ENCODE measurements around the gene PLEKHH2. TPM values are rescaled to one million over a fixed set of nuclear protein-coding genes. Genes with fewer than 3 reads are reported as not detected.

Gene PLEKHH2
- total RNA-seq, 1 donor from 2014 or later: 27.5 TPM

GRCh38 chr2:43763091-43763490, 126.0 kb downstream of the PLEKHH2 start:
- TF ChIP-seq POLR2AphosphoS5 (IDR thresholded peaks at IDR 0.05; ENCODE audit: insufficient read depth in 1 of 2, low read depth in 1 of 2) (no peak), CTCF (IDR thresholded peaks at IDR 0.05) (no peak), POLR2A (IDR thresholded peaks at IDR 0.05) (no peak)
- H3K4me1 ChIP-seq: peaks cover 28% of the 10 kb centered on the region
- DNase-seq (ENCODE audit: extremely low spot score in 2 of 2): no peak
- H3K9me3 ChIP-seq: no peaks in the 10 kb centered on the region
- H3K27me3 ChIP-seq: no peaks in the 10 kb centered on the region
- no peaks in the 10 kb centered on the region for H3K36me3 ChIP-seq
- no peak overlapping the region for H3K4me3 ChIP-seq
- H3K27ac ChIP-seq: no peak overlapping the region
- intact Hi-C loops (cut with DNase I): no loop called here

DNA sequence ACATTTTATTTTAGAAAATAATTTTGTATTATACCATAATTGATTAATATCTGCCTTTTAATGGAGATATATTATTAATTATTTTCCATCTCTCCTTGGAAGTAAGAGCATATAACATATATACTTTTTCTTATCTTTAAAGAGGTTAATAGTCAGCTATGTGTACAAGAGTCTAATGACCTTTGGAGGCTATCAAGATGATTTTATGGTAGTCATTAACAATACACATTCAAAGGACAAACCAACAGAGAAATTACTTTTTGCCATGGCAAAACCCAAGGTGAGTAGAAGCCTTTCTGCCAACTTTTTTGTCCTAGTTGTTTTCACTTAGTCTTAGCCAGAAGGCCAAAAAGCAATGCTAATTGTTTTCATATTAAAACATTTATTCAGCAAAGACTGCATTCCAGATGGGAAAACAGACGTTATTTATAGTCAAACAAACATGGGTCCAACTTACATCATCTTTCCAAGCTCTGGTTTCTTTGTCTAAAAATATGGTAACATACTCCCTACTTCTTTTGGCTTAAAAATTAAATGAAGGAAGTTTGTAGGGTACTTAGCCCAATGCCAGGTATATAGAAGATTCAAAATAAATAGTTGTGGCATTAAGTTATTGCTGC, 127.1 kb downstream of the PLEKHH2 start:
- DNase-seq (ENCODE audit: extremely low spot score in 2 of 2): no peak
- H3K27me3 ChIP-seq: no peaks in the 10 kb centered on the region
- H3K36me3 ChIP-seq: no peaks in the 10 kb centered on the region
- H3K27ac ChIP-seq: peak overlapping the region; percentile 69
- H3K9me3 ChIP-seq: no peaks in the 10 kb centered on the region
- peaks cover 17% of the 10 kb centered on the region for H3K4me1 ChIP-seq
- H3K4me3 ChIP-seq: no peak overlapping the region
- intact Hi-C loops (cut with DNase I): no loop called here
- TF ChIP-seq POLR2AphosphoS5 (IDR thresholded peaks at IDR 0.05; ENCODE audit: insufficient read depth in 1 of 2, low read depth in 1 of 2) (no peak), CTCF (IDR thresholded peaks at IDR 0.05) (no peak), POLR2A (IDR thresholded peaks at IDR 0.05) (no peak)

GRCh38 chr2:43766006-43766405, 128.9 kb downstream of the PLEKHH2 start:
- Histone ChIP-seq H3K9me3 (no peaks in the 10 kb centered on the region), H3K4me1 (peaks cover 10% of the 10 kb centered on the region), H3K27me3 (no peaks in the 10 kb centered on the region), H3K4me3 (no peak overlapping the region), H3K36me3 (no peaks in the 10 kb centered on the region), H3K27ac (peak overlapping the region; percentile 69)
- TF ChIP-seq POLR2A (IDR thresholded peaks at IDR 0.05) (no peak), CTCF (IDR thresholded peaks at IDR 0.05) (no peak), POLR2AphosphoS5 (IDR thresholded peaks at IDR 0.05; ENCODE audit: insufficient read depth in 1 of 2, low read depth in 1 of 2) (no peak)
- intact Hi-C loops (cut with DNase I): no loop called here
- DNase-seq (ENCODE audit: extremely low spot score in 2 of 2): no peak

- no peaks in the 10 kb centered on the region for H3K4me1 ChIP-seq
- intact Hi-C loops (cut with DNase I): no loop called here
- TF ChIP-seq CTCF (IDR thresholded peaks at IDR 0.05) (no peak), POLR2AphosphoS5 (IDR thresholded peaks at IDR 0.05; ENCODE audit: insufficient read depth in 1 of 2, low read depth in 1 of 2) (peak; percentile 83 to 90), POLR2A (IDR thresholded peaks at IDR 0.05) (peak in 1 of 2 donors; percentile 14)
Measured at GRCh38 chr2:43773876-43774613, 137.0 kb downstream of the PLEKHH2 start, which contains the start of gene DYNC2LI1. Gene DYNC2LI1 (plus strand): TSS chr2:43774039. CDS start chr2:43774139, 100 bp downstream.

DNA sequence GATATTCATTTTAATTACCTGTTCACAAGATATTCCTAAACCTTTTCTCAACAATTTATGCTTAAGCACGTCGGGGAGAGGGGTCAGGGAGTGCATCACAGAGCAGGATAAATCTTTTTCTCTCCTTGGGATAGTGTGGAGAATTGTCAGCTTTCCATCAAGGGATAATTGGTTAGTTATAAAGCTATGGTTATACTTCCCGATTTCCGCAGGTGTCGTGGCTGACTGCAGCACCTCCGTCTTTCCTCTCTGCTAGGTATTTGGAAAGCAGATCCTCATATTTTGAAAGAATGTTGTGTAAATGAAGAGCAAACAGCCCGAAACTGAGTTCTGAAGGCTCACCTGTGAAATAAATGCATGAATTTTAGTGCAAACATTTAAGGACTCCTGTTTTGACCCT, 137.6 kb downstream of the PLEKHH2 start:
- Histone ChIP-seq H3K27me3 (no peaks in the 10 kb centered on the region), H3K4me3 (peak overlapping the region; percentile 73), H3K9me3 (no peaks in the 10 kb centered on the region), H3K36me3 (peaks cover 0 to 10% of the 10 kb centered on the region in 2 donors), H3K4me1 (no peaks in the 10 kb centered on the region), H3K27ac (peak overlapping the region; percentile 78)
- no peak for TF ChIP-seq POLR2AphosphoS5 (IDR thresholded peaks at IDR 0.05; ENCODE audit: insufficient read depth in 1 of 2, low read depth in 1 of 2)
- intact Hi-C loops (cut with DNase I): no loop called here
- DNase-seq (ENCODE audit: extremely low spot score in 2 of 2): no peak

More at GRCh38 chr2:43773876-43774613, 137.0 kb downstream of the PLEKHH2 start, which contains the start of gene DYNC2LI1:
- Histone ChIP-seq H3K4me3 (peak within 1 kb of the TSS; percentile 73), H3K9me3 (no peaks in the 10 kb centered on the region), H3K36me3 (peaks cover 0 to 10% of the 10 kb centered on the region in 2 donors), H3K27me3 (no peaks in the 10 kb centered on the region), H3K27ac (peak within 1 kb of the TSS; percentile 78)
- DNase-seq (ENCODE audit: extremely low spot score in 2 of 2): peak in 1 of 2 donors; percentile 92
